ENCODE measurements around the gene TNF.

TNF gene

GRCh38 chr6:31544676-31545075 is 30.7 kb upstream of the TNF start:
- no peak for DNase-seq (ENCODE audit: low read depth)

DNA sequence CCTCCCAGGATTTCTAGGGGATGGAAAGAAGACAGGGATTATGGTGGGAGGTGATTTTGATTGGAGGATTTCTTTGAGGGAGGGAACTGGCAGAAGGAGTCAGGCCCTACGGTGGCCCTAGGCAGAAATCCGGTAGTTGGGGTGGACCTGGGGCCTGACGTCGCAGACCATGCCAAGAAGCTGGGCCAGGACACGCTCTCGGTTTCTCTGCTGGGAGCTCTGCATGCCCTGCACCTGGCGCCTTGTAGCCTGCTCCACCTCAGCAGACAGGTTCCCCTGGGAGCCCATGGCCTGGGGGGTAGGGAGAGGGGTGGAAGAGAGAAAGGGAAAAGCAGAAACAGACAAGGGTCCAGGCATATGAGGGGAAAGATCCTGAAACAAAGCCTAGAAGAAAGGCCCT is 30.1 kb upstream of the TNF start:
- DNase-seq (ENCODE audit: low read depth): no peak

GRCh38 chr6:31546339-31546957 is 28.9 kb upstream of the TNF start, which contains the start of gene ATP6V1G2:
Gene ATP6V1G2 (minus strand): TSS chr6:31546608. CDS start chr6:31546559, 49 bp downstream.
- peak; percentile 70 for DNase-seq (ENCODE audit: low read depth)

- DNase-seq (ENCODE audit: low read depth): peak; percentile 80
Observed at GRCh38 chr6:31546958-31547726, 28.2 kb upstream of the TNF start, which contains the start of gene NFKBIL1. Gene NFKBIL1 (plus strand): TSS chr6:31547608. CDS start chr6:31547695, 87 bp downstream.

DNA sequence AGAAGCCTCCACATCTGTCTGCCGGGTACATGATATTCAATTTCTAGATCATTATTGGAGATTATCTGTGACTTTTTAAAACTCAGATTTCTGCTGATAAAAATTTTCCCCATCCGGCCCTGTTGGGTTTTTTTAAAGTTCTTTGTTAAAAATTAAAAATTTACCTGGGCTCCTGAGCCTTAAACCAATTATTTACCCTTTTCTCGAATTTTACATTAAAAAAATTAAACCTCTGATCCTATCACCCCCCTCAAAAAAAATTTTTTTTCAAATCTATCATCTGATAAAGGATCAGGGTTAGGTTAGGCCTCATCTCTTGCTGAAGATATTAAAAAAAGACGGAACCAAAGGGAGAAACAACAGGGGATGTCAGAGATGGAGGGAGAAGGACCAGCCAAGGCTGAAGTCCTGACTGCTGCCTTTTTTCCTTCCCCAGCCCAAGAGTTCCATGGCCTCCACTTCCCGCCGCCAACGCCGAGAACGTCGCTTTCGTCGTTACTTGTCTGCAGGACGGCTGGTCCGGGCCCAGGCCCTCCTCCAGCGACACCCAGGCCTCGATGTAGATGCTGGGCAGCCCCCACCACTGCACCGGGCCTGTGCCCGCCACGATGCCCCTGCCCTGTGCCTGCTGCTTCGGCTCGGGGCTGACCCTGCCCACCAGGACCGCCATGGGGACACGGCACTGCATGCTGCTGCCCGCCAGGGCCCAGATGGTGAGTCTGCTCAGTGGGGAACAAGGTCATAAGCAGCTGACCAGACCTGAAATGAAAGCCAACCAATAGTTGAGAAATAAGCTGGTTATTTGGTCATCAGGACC is 27.4 kb upstream of the TNF start:
- no peak for DNase-seq (ENCODE audit: low read depth)

- DNase-seq (ENCODE audit: low read depth): no peak
Observed at GRCh38 chr6:31548544-31548873, 26.9 kb upstream of the TNF start.

- peak; percentile 47 for DNase-seq (ENCODE audit: low read depth)
Observed at GRCh38 chr6:31551371-31551770, 24.0 kb upstream of the TNF start.

DNA sequence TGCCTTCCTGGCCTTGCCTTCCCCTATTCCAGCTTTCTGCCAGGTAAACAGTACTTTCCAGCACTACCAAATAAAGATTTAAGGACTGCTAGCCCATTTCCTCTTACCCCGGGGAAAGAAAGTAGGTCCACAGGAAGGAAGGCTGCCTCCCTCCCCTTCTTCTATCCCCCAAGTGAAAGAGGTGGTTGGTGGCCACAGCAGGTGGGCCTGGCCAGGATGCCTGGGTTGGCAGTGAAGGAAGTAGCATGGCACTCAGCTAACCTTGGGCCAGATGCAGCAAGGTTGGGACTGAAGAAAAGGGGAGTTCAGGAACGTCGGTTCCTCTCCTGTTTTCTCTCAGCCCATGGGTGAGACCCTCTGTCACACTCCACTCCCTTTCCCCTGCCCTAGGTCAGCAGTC is 19.1 kb upstream of the TNF start:
- DNase-seq (ENCODE audit: low read depth): no peak

DNA sequence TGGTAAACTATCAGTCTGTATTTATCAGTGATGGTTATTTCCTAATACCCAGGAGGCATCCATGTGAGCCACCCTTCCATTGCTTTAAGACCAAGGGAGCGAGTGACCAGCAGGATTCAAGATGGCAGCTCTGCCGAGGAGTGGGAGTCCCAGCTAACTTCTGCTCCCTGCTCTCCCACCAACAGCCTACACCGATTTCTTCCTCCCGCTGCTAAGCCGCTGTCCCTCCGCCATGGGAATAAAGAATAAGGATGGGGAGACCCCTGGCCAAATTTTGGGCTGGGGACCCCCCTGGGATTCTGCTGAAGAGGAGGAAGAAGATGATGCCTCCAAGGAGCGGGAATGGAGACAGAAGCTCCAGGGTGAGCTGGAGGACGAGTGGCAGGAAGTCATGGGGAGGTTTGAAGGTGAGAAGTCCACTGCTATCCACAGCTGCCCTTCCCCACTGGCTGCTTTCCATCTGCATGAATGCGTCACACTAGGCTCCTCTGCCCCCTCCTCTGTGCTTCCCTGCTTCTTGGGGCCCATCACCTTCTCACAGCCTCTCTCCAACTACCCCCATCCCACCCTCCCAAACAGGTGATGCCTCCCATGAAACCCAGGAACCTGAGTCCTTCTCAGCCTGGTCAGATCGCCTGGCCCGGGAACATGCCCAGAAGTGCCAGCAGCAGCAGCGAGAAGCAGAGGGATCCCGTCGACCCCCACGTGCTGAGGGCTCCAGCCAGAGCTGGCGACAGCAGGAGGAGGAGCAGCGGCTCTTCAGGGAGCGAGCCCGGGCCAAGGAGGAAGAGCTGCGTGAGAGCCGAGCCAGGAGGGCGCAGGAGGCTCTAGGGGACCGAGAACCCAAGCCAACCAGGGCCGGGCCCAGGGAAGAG is 17.7 kb upstream of the TNF start:
- no peak for DNase-seq (ENCODE audit: low read depth)

DNA sequence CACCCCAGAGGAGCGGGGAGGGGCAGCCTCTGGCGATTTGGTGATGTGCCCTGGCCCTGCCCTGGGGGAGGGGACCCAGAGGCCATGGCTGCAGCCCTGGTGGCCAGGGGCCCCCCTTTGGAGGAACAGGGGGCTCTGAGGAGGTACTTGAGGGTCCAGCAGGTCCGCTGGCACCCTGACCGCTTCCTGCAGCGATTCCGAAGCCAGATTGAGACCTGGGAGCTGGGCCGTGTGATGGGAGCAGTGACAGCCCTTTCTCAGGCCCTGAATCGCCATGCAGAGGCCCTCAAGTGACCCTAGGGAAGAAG is 17.1 kb upstream of the TNF start:
- no peak for DNase-seq (ENCODE audit: low read depth)

- no peak for DNase-seq (ENCODE audit: low read depth)
Observed at GRCh38 chr6:31558631-31559500, 16.5 kb upstream of the TNF start.

- no peak for DNase-seq (ENCODE audit: low read depth)
Observed at GRCh38 chr6:31559606-31559957, 15.8 kb upstream of the TNF start.

- DNase-seq (ENCODE audit: low read depth): no peak
Observed at GRCh38 chr6:31559958-31560696, 15.2 kb upstream of the TNF start.

DNA sequence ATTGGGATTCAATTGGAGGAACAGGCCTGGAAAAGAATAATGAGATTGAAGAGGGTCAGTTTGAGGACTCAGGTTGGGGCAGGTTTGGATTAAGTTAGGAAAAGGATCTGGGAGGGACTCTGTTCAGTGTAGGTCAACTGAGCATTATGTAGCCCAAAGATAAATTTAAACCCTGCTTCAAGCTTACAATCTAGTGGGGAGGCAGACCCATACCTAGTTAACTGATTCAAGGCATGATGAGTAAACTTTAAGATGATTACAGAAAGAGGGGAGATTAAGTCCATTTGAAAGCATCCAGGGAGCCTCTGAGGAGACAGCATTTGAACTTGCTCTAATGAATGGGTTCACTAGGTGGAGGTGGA is 14.7 kb upstream of the TNF start:
- no peak for DNase-seq (ENCODE audit: low read depth)

DNA sequence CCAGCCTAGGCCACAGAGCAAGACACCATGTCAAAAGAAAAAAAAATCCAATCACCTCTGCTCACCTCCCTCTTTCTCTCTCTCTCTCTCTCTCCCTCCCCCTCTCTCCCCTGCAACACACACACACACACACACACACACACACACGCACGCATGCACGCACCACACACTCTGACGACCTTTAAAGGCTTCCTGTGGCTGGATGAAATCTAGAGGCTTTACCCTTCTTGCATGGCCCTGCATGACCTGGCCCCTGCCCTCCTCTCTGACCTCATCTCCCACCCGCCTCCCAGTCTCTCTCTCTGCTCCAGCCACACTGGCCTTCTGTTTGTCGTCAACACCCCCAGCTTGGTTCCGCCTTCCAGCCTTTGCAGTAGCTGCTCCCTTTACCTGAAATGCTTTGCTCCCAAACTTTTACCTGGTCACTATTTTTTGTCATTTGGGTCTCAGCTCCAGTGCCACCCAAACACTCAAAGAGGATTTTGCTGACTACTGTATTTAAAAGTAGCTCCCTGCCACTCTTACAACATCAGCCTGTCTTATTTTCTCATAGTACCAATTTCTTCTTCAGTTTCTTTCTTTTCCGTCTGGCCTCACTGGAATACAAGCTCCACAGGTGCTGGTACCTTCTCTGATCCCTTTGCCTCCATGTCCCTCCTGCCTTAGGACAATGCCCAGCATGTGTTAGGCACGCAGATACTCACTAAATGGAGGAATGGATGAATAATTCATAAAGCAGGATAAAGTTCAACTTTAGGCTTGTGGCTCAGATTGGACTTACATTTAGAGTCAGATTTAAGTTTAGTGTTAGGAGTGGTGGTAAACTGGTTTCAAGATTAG is 7.6 kb upstream of the TNF start:
- DNase-seq (ENCODE audit: low read depth): no peak

- no peak for DNase-seq (ENCODE audit: low read depth)
Observed at GRCh38 chr6:31568537-31568961, 6.8 kb upstream of the TNF start.

DNA sequence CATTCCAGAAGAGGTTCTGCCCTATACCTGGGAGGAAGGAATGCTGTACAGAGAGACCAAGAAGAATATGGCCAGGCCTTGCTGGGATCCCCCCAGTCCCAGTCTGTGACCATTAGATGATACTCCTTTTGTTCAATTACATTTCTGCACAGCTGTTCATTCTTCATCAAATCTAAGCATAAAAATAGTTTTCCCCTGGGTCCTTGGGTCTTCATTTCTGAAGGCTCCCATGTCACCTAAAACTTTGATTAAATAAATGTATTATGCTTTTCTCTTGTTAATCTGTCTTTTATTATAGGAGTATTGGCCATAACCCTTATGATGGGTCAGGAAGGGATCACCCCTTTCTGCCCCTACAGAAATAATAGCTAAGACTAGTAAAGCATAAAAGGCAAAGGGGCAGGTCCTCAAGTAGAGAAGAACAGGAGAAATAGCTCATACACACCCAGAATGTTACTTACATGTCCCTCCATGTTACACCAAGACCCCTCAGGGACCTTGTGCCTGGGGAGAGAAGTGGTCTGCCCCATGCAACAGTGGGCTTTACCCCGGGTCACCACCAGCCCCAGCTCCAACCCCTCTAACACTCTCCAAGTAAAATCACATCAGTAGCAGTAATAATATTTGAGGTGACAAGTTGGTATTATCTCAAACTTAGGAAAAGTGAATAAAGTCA is 5.4 kb upstream of the TNF start:
- no peak for DNase-seq (ENCODE audit: low read depth)

- no peak for DNase-seq (ENCODE audit: low read depth)
Observed at GRCh38 chr6:31572041-31572911, 3.1 kb upstream of the TNF start, which contains the start of gene LTA. Gene LTA (plus strand): TSS chr6:31572289. CDS start chr6:31572743, 454 bp downstream.

Data from stimulated activated CD8-positive, alpha-beta memory T cell treated with anti-CD3 and anti-CD28 coated beads, Interleukin-15, amount 100 ng/mL, for 1 hour (primary cell).